MM.1S (cell line): ENCODE results near the gene MBD5.

Experiments used
- DNase-seq: peaks from one replicate; pipeline ENCODE4 v3.0.0-alpha.2; 2015
- H2AFZ ChIP-seq: fragments of 300-600 bp; sonication (generic); 2 replicates; pipeline ENCODE4 v1.6.0; 2016; ENCODE audit warnings: antibody characterized with exemption, low read length
- H3F3A ChIP-seq: fragments of 300-600 bp; sonication (generic); 2 replicates; pipeline ENCODE4 v1.6.1; 2016; ENCODE audit warnings: mild to moderate bottlenecking, antibody characterized with exemption, low read length, moderate library complexity, mixed read lengths; ENCODE audit not compliant: insufficient read depth
- H3K27ac ChIP-seq: fragments of 300-600 bp; sonication (generic); 2 replicates; pipeline ENCODE4 v1.5.1; 2016; ENCODE audit warnings: mild to moderate bottlenecking, low read length
- H3K27me3 ChIP-seq: fragments of 300-600 bp; sonication (generic); replicated peaks from 2 replicates; pipeline ENCODE4 v1.6.0; 2016; ENCODE audit warnings: low read length; ENCODE audit not compliant: insufficient read depth
- H3K36me3 ChIP-seq: fragments of 300-600 bp; sonication (generic); replicated peaks from 2 replicates; pipeline ENCODE4 v1.6.1; 2016; ENCODE audit warnings: mild to moderate bottlenecking, low read length, mixed read lengths; ENCODE audit not compliant: insufficient read depth
- H3K4me1 ChIP-seq: fragments of 300-600 bp; sonication (generic); 2 replicates; pipeline ENCODE4 v1.6.1; 2016; ENCODE audit warnings: low read length, mixed read lengths
- H3K4me2 ChIP-seq: fragments of 300-600 bp; sonication (generic); 2 replicates; pipeline ENCODE4 v1.6.0; 2016; ENCODE audit warnings: low read depth, low read length
- H3K4me3 ChIP-seq: fragments of 300-600 bp; sonication (generic); 2 replicates; pipeline ENCODE4 v1.5.1; 2016; ENCODE audit warnings: low read length, mixed read lengths
- H3K79me2 ChIP-seq: fragments of 300-600 bp; sonication (generic); 2 replicates; pipeline ENCODE4 v1.6.1; 2016; ENCODE audit warnings: mixed run types, low read length, mixed read lengths
- H3K9ac ChIP-seq: fragments of 300-600 bp; sonication (generic); 2 replicates; pipeline ENCODE4 v1.6.1; 2016; ENCODE audit warnings: low read length, mixed read lengths
- H3K9me2 ChIP-seq: fragments of 300-600 bp; sonication (generic); replicated peaks from 2 replicates; pipeline ENCODE4 v1.6.1; 2016; ENCODE audit warnings: mild to moderate bottlenecking, low read length, mixed read lengths; ENCODE audit not compliant: insufficient read depth
- H3K9me3 ChIP-seq: fragments of 300-600 bp; sonication (generic); replicated peaks from 2 replicates; pipeline ENCODE4 v1.6.1; 2016; ENCODE audit warnings: mild to moderate bottlenecking, low read length, mixed read lengths; ENCODE audit not compliant: insufficient read depth
- H4K20me1 ChIP-seq: fragments of 300-600 bp; sonication (generic); 2 replicates; pipeline ENCODE4 v1.6.1; 2016; ENCODE audit warnings: mild to moderate bottlenecking, low read length, moderate library complexity, mixed read lengths; ENCODE audit not compliant: insufficient read depth
- CTCF ChIP-seq: fragments of 300-600 bp; sonication (generic); IDR thresholded peaks from 2 replicates; pipeline ENCODE4 v1.5.1; 2016; ENCODE audit warnings: antibody characterized with exemption, low read length, mixed read lengths
- EZH2 ChIP-seq: fragments of 300-600 bp; sonication (generic); optimal IDR thresholded peaks from 2 replicates; pipeline ENCODE3; 2017; ENCODE audit warnings: low read depth, mild to moderate bottlenecking, antibody characterized with exemption, low read length, mixed read lengths
- EZH2phosphoT487 ChIP-seq: fragments of 300-600 bp; sonication (generic); IDR thresholded peaks from 2 replicates; pipeline ENCODE4 v1.6.1; 2018; ENCODE audit warnings: antibody characterized with exemption, low read length

The MBD5 gene

GRCh38 chr2:148067801-148068200 is 46.9 kb downstream of the MBD5 start:
- Histone ChIP-seq H2AFZ (no peak overlapping the region), H3K36me3 (no peaks in the 10 kb centered on the region), H3K9me2 (no peaks in the 10 kb centered on the region), H3K27ac (no peak overlapping the region), H4K20me1 (no peaks in the 10 kb centered on the region), H3K27me3 (no peaks in the 10 kb centered on the region), H3F3A (no peaks in the 10 kb centered on the region), H3K4me2 (no peak overlapping the region), H3K4me1 (no peaks in the 10 kb centered on the region), H3K79me2 (no peaks in the 10 kb centered on the region), H3K4me3 (no peak overlapping the region), H3K9me3 (no peaks in the 10 kb centered on the region), H3K9ac (no peak overlapping the region)
- no peak for TF ChIP-seq EZH2
- no peak for TF ChIP-seq CTCF
- no peak for TF ChIP-seq EZH2phosphoT487
- DNase-seq: no peak

- Histone ChIP-seq H3K4me3 (no peak overlapping the region), H3K4me1 (no peaks in the 10 kb centered on the region), H3K79me2 (no peaks in the 10 kb centered on the region), H3K9ac (no peak overlapping the region), H3F3A (no peaks in the 10 kb centered on the region), H3K36me3 (no peaks in the 10 kb centered on the region), H2AFZ (no peak overlapping the region), H3K9me3 (no peaks in the 10 kb centered on the region), H4K20me1 (no peaks in the 10 kb centered on the region), H3K27ac (no peak overlapping the region), H3K4me2 (no peak overlapping the region), H3K9me2 (no peaks in the 10 kb centered on the region), H3K27me3 (no peaks in the 10 kb centered on the region)
- DNase-seq: no peak
- TF ChIP-seq CTCF (no peak), EZH2phosphoT487 (no peak), EZH2 (no peak)
Measured at GRCh38 chr2:148071351-148071750, 50.5 kb downstream of the MBD5 start.

GRCh38 chr2:148096012-148096411 is 75.1 kb downstream of the MBD5 start:
- H3K79me2 ChIP-seq: no peaks in the 10 kb centered on the region
- no peaks in the 10 kb centered on the region for H3F3A ChIP-seq
- no peaks in the 10 kb centered on the region for H3K9me3 ChIP-seq
- no peaks in the 10 kb centered on the region for H3K36me3 ChIP-seq
- H4K20me1 ChIP-seq: no peaks in the 10 kb centered on the region
- H3K4me2 ChIP-seq: no peak overlapping the region
- H3K9me2 ChIP-seq: no peaks in the 10 kb centered on the region
- no peak overlapping the region for H3K9ac ChIP-seq
- H3K27ac ChIP-seq: no peak overlapping the region
- H3K4me3 ChIP-seq: no peak overlapping the region
- TF ChIP-seq CTCF (no peak), EZH2phosphoT487 (no peak), EZH2 (no peak)
- DNase-seq: no peak
- H3K4me1 ChIP-seq: no peaks in the 10 kb centered on the region
- no peaks in the 10 kb centered on the region for H3K27me3 ChIP-seq
- no peak overlapping the region for H2AFZ ChIP-seq

- no peak for TF ChIP-seq CTCF
- TF ChIP-seq EZH2phosphoT487: no peak
- no peak for TF ChIP-seq EZH2
- H3K9ac ChIP-seq: no peak overlapping the region
- H3K4me2 ChIP-seq: no peak overlapping the region
- DNase-seq: no peak
- no peaks in the 10 kb centered on the region for H3K4me1 ChIP-seq
- no peaks in the 10 kb centered on the region for H3F3A ChIP-seq
- no peaks in the 10 kb centered on the region for H3K9me2 ChIP-seq
- H2AFZ ChIP-seq: no peak overlapping the region
- H4K20me1 ChIP-seq: no peaks in the 10 kb centered on the region
- H3K27me3 ChIP-seq: no peaks in the 10 kb centered on the region
- H3K36me3 ChIP-seq: no peaks in the 10 kb centered on the region; the same call in 1 of the 2 replicates
- no peaks in the 10 kb centered on the region for H3K79me2 ChIP-seq
- no peak overlapping the region for H3K4me3 ChIP-seq
- no peaks in the 10 kb centered on the region for H3K9me3 ChIP-seq
- no peak overlapping the region for H3K27ac ChIP-seq
Measured at GRCh38 chr2:148102641-148103040, 81.8 kb downstream of the MBD5 start.
